ENCODE results near the gene SHISA6.

GRCh38 chr17:11279776-11280344 is 38.8 kb downstream of the SHISA6 start:
- TF ChIP-seq CTCF (conservative IDR thresholded peaks at IDR 0.05; ENCODE audit: low read length) (no peak), EZH2phosphoT487 (IDR thresholded peaks at IDR 0.05; ENCODE audit: borderline replicate concordance, low read depth, low read length) (no peak)
